ENCODE data around the gene INSIG1.

- no peak for TF ChIP-seq CSRNP3 (CRISPR knock-in tag; IDR thresholded peaks at IDR 0.05)
- no peak for TF ChIP-seq ZFP30 (CRISPR knock-in tag; IDR thresholded peaks at IDR 0.05)
These were observed 31.7 kb upstream of the INSIG1 start for GRCh38 chr7:155265961-155266360.

Data from SK-N-SH treated with all-trans-retinoic acid at 6 μM for 48 hours (cell line).